Right cardiac atrium (tissue), 5 donors: ENCODE results near the gene RPTOR. TPM values are rescaled to one million over a fixed set of nuclear protein-coding genes. Genes with fewer than 3 reads are reported as not detected.

Source experiments
- ATAC-seq, 2 donors: fragments of 200-7000 bp; cut with Tn5 transposase; one replicate each; pipeline versions ENCODE4 v1.8.0 to v1.9.1; 2020; ENCODE audit warnings: moderate library complexity in 2 of 2, mild to moderate bottlenecking in 1 of 2
- DNase-seq, 3 donors: peaks; one replicate each; pipeline ENCODE4 v3.0.0-alpha.2; 2020
- H3K27ac ChIP-seq: one replicate; pipeline ENCODE4 v1.5.1; 2013; ENCODE audit warnings: mild to moderate bottlenecking, low read length, control low read depth, moderate library complexity
- H3K27me3 ChIP-seq: one replicate; pipeline ENCODE4 v1.6.1; 2013; ENCODE audit not compliant: control insufficient read depth, insufficient read depth
- H3K4me1 ChIP-seq: one replicate; pipeline ENCODE4 v1.6.1; 2013; ENCODE audit warnings: low read length; ENCODE audit not compliant: control insufficient read depth, insufficient read depth
- H3K4me3 ChIP-seq: one replicate; pipeline ENCODE4 v1.5.1; 2013; ENCODE audit warnings: low read length, control low read depth
- H3K9me3 ChIP-seq: one replicate; pipeline ENCODE4 v1.6.1; 2013; ENCODE audit warnings: low read length; ENCODE audit not compliant: control insufficient read depth
- WGBS: extraction: QIAGEN DNeasy Blood & Tissue Kit; methylation state at CpG from one replicate; pipeline ENCODE4 v1.1.7; 2013; 5-methylcytosine and 5-hydroxymethylcytosine counted together
- intact Hi-C, 4 donors: fragments of 100-400 bp; cut with DNase I; formaldehyde crosslinking; loops; one replicate each; pipeline versions ENCODE4 v1.11.0 to v1.14.0; 2022 to 2023
- polyA plus RNA-seq: library from polyadenylated mRNA; stranded (reverse); fragments of 200-250 nt; gene quantifications from one replicate; pipeline ENCODE4 v1.2.3, GENCODE V29; 2013
- total RNA-seq, 4 donors: library from RNA; stranded (reverse); fragmentation: NEBNext Ultra II Directional; extraction: Animal tissue kit (Norgen Biotek cat#: 25700); gene quantifications; one replicate each; pipeline ENCODE4 v1.2.1, GENCODE V29; 2021
- donor health status: healthy with polysubstance abuse.
- donor health status: DM: no; HTN: yes; CAD: no.
- donor health status: DM: no; HTN: no; CAD: no.
- donor health status: DM: no; HTN: yes; CAD: no; lungs with severe emphysema.
- donor health status: DM: yes; HTN: yes; CAD: no.

Gene RPTOR
- total and polyA plus RNA-seq, 5 donors: 15.2 to 27.0 (median 25.3) TPM

- WGBS: 78% methylated on average over 21 of the region's 21 CpGs
- no peak overlapping the region for H3K27ac ChIP-seq
- DNase-seq: peak in 1 of 3 donors; percentile 58
- intact Hi-C loops: no loop called here
- ATAC-seq: peak; percentile 58 to 64
- no peaks in the 10 kb centered on the region for H3K9me3 ChIP-seq
- H3K4me3 ChIP-seq: no peak overlapping the region
- no peaks in the 10 kb centered on the region for H3K27me3 ChIP-seq
- no peaks in the 10 kb centered on the region for H3K4me1 ChIP-seq
These were observed 311.6 kb downstream of the RPTOR start for GRCh38 chr17:80855948-80856862.

- Histone ChIP-seq H3K4me3 (no peak overlapping the region), H3K9me3 (no peaks in the 10 kb centered on the region), H3K4me1 (no peaks in the 10 kb centered on the region), H3K27me3 (no peaks in the 10 kb centered on the region), H3K27ac (no peak overlapping the region)
- peak in 1 of 3 donors; percentile 47 for DNase-seq
- no peak for ATAC-seq
- intact Hi-C loops: no loop called here
- WGBS: 94% methylated on average over 27 of the region's 27 CpGs
These were observed 312.5 kb downstream of the RPTOR start for GRCh38 chr17:80856863-80857755.

DNA sequence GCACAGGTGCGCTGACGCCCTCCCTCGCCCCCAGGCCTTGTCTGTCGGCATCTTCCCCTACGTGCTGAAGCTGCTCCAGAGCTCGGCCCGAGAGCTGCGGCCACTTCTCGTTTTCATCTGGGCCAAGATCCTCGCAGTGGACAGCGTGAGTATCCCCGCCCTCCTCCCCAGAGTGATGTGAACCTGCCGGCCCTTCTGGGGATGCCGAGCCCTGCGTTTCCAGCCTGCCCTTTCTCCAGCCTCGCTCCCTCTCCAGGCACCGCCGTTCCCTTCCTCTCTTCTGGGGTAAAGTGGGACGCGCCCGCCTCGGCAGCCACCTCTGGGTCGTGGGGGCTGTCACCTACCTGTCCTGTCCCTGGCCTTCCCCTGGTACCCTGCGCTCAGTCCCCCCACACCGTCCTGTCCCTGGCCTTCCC, 313.1 kb downstream of the RPTOR start:
- no peaks in the 10 kb centered on the region for H3K9me3 ChIP-seq
- ATAC-seq (no peak), DNase-seq (peak in 1 of 3 donors; percentile 35)
- intact Hi-C loops: no loop called here
- 94% methylated on average over 25 of the region's 25 CpGs for WGBS
- no peaks in the 10 kb centered on the region for H3K4me1 ChIP-seq
- H3K4me3 ChIP-seq: no peak overlapping the region
- H3K27ac ChIP-seq: no peak overlapping the region
- no peaks in the 10 kb centered on the region for H3K27me3 ChIP-seq

DNA sequence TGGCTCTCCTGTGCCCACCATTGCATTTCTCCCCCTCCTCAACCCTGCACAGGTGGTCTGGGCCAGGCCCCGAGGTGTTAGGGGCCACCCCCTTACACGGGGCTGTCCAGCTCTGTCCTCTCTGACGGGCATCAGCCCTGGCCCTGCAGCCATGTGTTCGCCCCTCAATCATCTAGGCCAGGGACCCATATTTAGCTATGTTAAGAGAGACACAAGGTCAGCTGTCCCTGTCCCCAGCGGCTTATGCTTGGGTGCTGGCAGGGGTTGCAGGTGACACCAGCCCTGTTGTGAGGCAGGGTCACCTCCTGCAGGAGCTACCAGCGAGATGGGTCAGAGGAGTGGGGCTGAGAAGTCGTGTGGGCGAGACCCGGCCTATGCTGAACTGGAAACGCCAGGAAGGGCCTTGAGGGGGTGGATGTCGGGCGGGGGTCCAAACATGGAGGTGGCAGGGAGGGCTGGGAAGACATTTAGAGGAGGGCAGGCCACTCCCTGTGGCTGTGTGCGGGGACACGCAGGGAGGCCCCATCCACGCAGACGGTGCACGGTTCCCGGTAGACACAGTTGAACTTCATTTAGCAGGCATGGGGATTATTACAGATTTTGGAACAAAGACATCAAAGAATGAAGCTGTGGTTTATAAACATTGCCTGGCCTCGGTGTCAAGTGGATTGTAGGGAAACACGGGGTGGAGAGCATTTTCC, 313.8 kb downstream of the RPTOR start:
- H3K4me3 ChIP-seq: no peak overlapping the region
- intact Hi-C loops: no loop called here
- H3K4me1 ChIP-seq: no peaks in the 10 kb centered on the region
- H3K27me3 ChIP-seq: no peaks in the 10 kb centered on the region
- 89% methylated on average over 20 of the region's 20 CpGs for WGBS
- no peaks in the 10 kb centered on the region for H3K9me3 ChIP-seq
- peak in 2 of 3 donors; percentile 34 to 46 for DNase-seq
- H3K27ac ChIP-seq: no peak overlapping the region
- no peak for ATAC-seq

DNA sequence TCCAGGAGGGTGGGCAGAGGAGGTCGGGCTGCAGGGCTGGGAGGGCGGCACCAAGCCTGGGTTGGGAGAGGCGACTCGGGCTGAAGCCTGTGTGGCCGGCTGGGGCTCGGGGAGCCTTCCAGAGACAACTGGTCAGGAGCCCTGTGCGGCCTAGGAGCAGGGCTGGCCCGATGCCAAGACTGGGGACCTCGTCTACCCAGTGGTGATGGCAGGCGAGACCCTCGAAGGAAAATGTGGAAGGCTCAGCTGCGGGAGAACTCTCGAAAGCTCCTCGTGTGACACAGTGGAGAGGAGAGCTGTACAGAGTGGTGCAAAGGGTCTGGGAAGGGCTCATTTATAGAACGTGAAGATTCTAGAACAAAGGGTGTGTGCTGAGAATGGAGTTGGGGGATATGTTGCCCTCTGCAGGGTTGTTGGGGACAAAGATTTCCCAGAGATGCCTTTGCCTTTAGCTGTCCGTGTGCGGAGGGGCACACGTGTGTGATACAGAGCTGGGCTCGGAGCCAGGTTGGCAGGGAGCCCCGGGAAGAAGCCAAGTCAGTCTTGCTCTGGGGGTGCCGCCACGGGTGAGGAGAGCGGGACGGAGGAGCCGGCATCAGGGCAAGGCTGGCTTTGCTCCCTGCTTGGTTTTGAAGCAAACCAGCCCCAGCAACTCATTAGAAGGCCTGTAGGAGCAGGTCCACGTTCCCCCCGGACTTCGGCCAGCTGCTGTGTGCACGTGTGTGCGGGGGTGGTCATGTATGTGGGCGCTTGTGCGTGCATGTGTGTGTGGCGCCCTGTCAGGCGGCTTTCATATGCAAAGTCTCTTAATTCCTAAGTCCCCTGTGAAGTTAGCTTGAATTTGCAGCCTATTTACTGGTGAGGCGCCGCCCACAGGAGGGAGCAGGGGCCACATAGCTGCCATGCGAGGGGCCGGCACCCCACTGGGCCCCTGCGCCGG, 314.6 kb downstream of the RPTOR start:
- 62% methylated on average over 40 of the region's 40 CpGs for WGBS
- H3K4me3 ChIP-seq: no peak overlapping the region
- no peaks in the 10 kb centered on the region for H3K27me3 ChIP-seq
- peak; percentile 72 to 73 for ATAC-seq
- H3K9me3 ChIP-seq: no peaks in the 10 kb centered on the region
- intact Hi-C loops: no loop called here
- no peak overlapping the region for H3K27ac ChIP-seq
- H3K4me1 ChIP-seq: no peaks in the 10 kb centered on the region
- peak; percentile 76 to 93 (median 89) for DNase-seq

GRCh38 chr17:80860101-80860671, 315.5 kb downstream of the RPTOR start:
- ATAC-seq (no peak), DNase-seq (peak in 2 of 3 donors; percentile 23 to 37)
- intact Hi-C loops: no loop called here
- H3K4me1 ChIP-seq: no peaks in the 10 kb centered on the region
- no peak overlapping the region for H3K27ac ChIP-seq
- WGBS: 95% methylated on average over 20 of the region's 20 CpGs
- H3K4me3 ChIP-seq: no peak overlapping the region
- H3K9me3 ChIP-seq: no peaks in the 10 kb centered on the region
- no peaks in the 10 kb centered on the region for H3K27me3 ChIP-seq

- Histone ChIP-seq H3K4me3 (no peak overlapping the region), H3K27me3 (no peaks in the 10 kb centered on the region), H3K4me1 (no peaks in the 10 kb centered on the region), H3K27ac (no peak overlapping the region), H3K9me3 (no peaks in the 10 kb centered on the region)
- DNase-seq: no peak
- ATAC-seq: no peak
- 80% methylated on average over 11 of the region's 11 CpGs for WGBS
- intact Hi-C loops: no loop called here
These were observed 316.2 kb downstream of the RPTOR start for GRCh38 chr17:80860703-80861417.

GRCh38 chr17:80861418-80861815, 316.8 kb downstream of the RPTOR start:
- ATAC-seq: no peak
- Histone ChIP-seq H3K9me3 (no peaks in the 10 kb centered on the region), H3K4me3 (no peak overlapping the region), H3K27me3 (no peaks in the 10 kb centered on the region), H3K27ac (no peak overlapping the region), H3K4me1 (no peaks in the 10 kb centered on the region)
- 77% methylated on average over 11 of the region's 11 CpGs for WGBS
- no peak for DNase-seq
- intact Hi-C loops: no loop called here

DNA sequence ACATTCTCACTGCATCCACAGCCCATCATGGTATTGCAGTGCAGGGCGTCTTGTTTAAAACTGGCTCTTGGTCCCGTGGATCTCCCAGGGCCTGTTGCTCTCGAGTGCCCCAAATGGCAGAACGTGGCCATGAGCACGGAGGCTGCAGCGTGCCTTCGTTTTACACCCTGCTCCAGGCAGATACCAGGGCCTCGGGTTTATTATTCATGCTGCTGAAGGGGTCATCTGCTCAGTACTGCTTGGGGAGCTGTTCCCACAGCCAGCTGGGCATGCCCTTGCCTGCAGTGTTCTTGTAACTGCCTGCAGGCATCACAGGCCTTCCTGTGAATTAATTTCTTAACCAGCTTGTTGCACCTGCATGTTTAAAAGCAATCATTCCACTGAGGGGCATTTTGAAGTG, 317.3 kb downstream of the RPTOR start:
- DNase-seq: peak in 1 of 3 donors; percentile 62
- Histone ChIP-seq H3K9me3 (no peaks in the 10 kb centered on the region), H3K4me1 (no peaks in the 10 kb centered on the region), H3K4me3 (no peak overlapping the region), H3K27ac (no peak overlapping the region), H3K27me3 (no peaks in the 10 kb centered on the region)
- intact Hi-C loops: no loop called here
- peak in 1 of 2 donors; percentile 14 for ATAC-seq
- WGBS: 65% methylated on average over 8 of the region's 8 CpGs
